ENCODE data around the gene MICAL2. TPM values are rescaled to one million over a fixed set of nuclear protein-coding genes. Genes with fewer than 3 reads are reported as not detected.

MICAL2 gene
- total RNA-seq, 1 experiment from 2014 or later, result 62.9 TPM

DNA sequence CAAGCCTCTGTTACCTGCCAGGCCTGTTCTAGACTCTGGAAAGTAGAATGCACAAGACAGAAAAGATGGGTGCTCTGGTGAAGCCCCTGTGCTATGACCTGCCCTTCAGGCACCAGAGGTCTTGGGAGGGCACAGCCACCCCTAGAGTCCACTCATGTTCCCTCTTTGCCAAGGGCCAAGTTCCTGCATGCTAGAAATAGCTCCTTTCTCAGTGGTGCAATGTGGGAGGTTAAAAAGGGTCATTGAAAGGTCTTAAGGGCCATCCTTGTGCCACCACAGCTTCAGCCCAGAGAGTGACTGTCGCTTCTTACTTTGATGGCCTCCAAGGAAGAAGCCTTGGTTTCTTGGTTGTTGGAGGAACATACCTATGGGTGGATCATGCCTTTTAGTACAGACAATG lies 182.4 kb downstream of the MICAL2 start:
- TF ChIP-seq EZH2phosphoT487 (IDR thresholded peaks at IDR 0.05; ENCODE audit: borderline replicate concordance, low read length), result no peak
- TF ChIP-seq, protein P1, sequence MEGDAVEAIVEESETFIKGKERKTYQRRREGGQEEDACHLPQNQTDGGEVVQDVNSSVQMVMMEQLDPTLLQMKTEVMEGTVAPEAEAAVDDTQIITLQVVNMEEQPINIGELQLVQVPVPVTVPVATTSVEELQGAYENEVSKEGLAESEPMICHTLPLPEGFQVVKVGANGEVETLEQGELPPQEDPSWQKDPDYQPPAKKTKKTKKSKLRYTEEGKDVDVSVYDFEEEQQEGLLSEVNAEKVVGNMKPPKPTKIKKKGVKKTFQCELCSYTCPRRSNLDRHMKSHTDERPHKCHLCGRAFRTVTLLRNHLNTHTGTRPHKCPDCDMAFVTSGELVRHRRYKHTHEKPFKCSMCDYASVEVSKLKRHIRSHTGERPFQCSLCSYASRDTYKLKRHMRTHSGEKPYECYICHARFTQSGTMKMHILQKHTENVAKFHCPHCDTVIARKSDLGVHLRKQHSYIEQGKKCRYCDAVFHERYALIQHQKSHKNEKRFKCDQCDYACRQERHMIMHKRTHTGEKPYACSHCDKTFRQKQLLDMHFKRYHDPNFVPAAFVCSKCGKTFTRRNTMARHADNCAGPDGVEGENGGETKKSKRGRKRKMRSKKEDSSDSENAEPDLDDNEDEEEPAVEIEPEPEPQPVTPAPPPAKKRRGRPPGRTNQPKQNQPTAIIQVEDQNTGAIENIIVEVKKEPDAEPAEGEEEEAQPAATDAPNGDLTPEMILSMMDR (conservative IDR thresholded peaks at IDR 0.05; ENCODE audit: low read depth, low read length), result no peak
- TF ChIP-seq EZH2 (IDR thresholded peaks at IDR 0.05; ENCODE audit: low read length, unreplicated experiment), result no peak
- Histone ChIP-seq H3F3A (ENCODE audit: low read length, unreplicated experiment) (peaks cover 3% of the 10 kb centered on the region), H3K9me3 (ENCODE audit: low read length) (no peaks in the 10 kb centered on the region), H3K27ac (ENCODE audit: low read length) (no peak overlapping the region), H3K9me2 (replicated peaks; ENCODE audit: low read length) (no peaks in the 10 kb centered on the region), H3K79me2 (ENCODE audit: low read length) (no peaks in the 10 kb centered on the region), H3K36me3 (ENCODE audit: low read depth, low read length) (no peaks in the 10 kb centered on the region), H3K4me3 (ENCODE audit: low read length) (no peak overlapping the region), H3K4me2 (ENCODE audit: low read length) (no peak overlapping the region), H4K20me1 (ENCODE audit: low read length) (no peaks in the 10 kb centered on the region), H3K4me1 (ENCODE audit: insufficient read depth, low read length) (peaks cover 12% of the 10 kb centered on the region), H3K27me3 (ENCODE audit: low read length) (no peaks in the 10 kb centered on the region), H3K9ac (ENCODE audit: low read length) (no peak overlapping the region), H2AFZ (ENCODE audit: low read length) (no peak overlapping the region)
- POLR2A ChIA-PET (ENCODE audit: unreplicated experiment), result no interaction called here
- intact Hi-C loops (cut with micrococcal nuclease), result no loop called here
- DNase-seq (no peak), ATAC-seq (no peak)
- no TSS peak for BruUV-seq (replicated peaks)
- CTCF ChIA-PET, result no interaction called here

GRCh38 chr11:12293486-12293885 lies 183.1 kb downstream of the MICAL2 start:
- H3K4me2 ChIP-seq (ENCODE audit: low read length), result no peak overlapping the region
- ChIA-PET POLR2A (ENCODE audit: unreplicated experiment) (no interaction called here), CTCF (no interaction called here)
- H3K36me3 ChIP-seq (ENCODE audit: low read depth, low read length), result no peaks in the 10 kb centered on the region
- no peak overlapping the region for H3K27ac ChIP-seq (ENCODE audit: low read length)
- peaks cover 5% of the 10 kb centered on the region for H3K4me1 ChIP-seq (ENCODE audit: insufficient read depth, low read length)
- H3K27me3 ChIP-seq (ENCODE audit: low read length), result no peaks in the 10 kb centered on the region
- no peak overlapping the region for H3K9ac ChIP-seq (ENCODE audit: low read length)
- intact Hi-C loops (cut with micrococcal nuclease), result no loop called here
- H3K9me3 ChIP-seq (ENCODE audit: low read length), result peaks cover 1% of the 10 kb centered on the region; the same call in 1 of the 2 replicates
- DNase-seq (no peak), ATAC-seq (no peak)
- no peak overlapping the region for H3K4me3 ChIP-seq (ENCODE audit: low read length)
- no TSS peak for BruUV-seq (replicated peaks)
- H4K20me1 ChIP-seq (ENCODE audit: low read length), result no peaks in the 10 kb centered on the region
- no peaks in the 10 kb centered on the region for H3K79me2 ChIP-seq (ENCODE audit: low read length)
- TF ChIP-seq, protein P1 (conservative IDR thresholded peaks at IDR 0.05; ENCODE audit: low read depth, low read length), result no peak
- TF ChIP-seq EZH2 (IDR thresholded peaks at IDR 0.05; ENCODE audit: low read length, unreplicated experiment) (no peak), EZH2phosphoT487 (IDR thresholded peaks at IDR 0.05; ENCODE audit: borderline replicate concordance, low read length) (no peak)
- no peaks in the 10 kb centered on the region for H3F3A ChIP-seq (ENCODE audit: low read length, unreplicated experiment)
- H3K9me2 ChIP-seq (replicated peaks; ENCODE audit: low read length), result no peaks in the 10 kb centered on the region
- H2AFZ ChIP-seq (ENCODE audit: low read length), result no peak overlapping the region

DNA sequence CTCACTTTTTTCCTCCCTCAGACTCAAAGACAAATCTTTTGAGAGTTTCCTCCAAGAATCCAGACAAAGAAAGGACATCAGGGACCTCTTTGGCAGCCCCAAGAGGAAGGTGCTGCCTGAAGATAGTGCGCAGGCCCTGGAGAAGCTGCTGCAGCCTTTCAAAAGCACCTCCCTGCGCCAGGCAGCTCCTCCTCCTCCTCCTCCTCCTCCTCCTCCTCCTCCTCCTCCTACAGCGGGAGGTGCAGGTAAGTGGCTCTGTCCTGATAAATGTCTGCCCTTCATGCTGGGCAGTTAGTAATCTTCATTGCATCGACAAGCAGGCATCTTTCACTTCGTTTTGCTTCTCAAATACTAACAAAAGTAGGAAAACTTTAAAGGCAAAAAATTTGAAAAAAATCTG lies 184.2 kb downstream of the MICAL2 start:
- POLR2A ChIA-PET (ENCODE audit: unreplicated experiment), result no interaction called here
- Histone ChIP-seq H3K9ac (ENCODE audit: low read length) (no peak overlapping the region), H3K27me3 (ENCODE audit: low read length) (no peaks in the 10 kb centered on the region), H3K4me1 (ENCODE audit: insufficient read depth, low read length) (no peaks in the 10 kb centered on the region), H3K9me2 (replicated peaks; ENCODE audit: low read length) (no peaks in the 10 kb centered on the region), H4K20me1 (ENCODE audit: low read length) (no peaks in the 10 kb centered on the region), H3F3A (ENCODE audit: low read length, unreplicated experiment) (no peaks in the 10 kb centered on the region), H2AFZ (ENCODE audit: low read length) (no peak overlapping the region), H3K4me3 (ENCODE audit: low read length) (no peak overlapping the region), H3K9me3 (ENCODE audit: low read length) (peaks cover 9% of the 10 kb centered on the region; the same call in 1 of the 2 replicates), H3K4me2 (ENCODE audit: low read length) (no peak overlapping the region), H3K27ac (ENCODE audit: low read length) (no peak overlapping the region), H3K79me2 (ENCODE audit: low read length) (no peaks in the 10 kb centered on the region), H3K36me3 (ENCODE audit: low read depth, low read length) (no peaks in the 10 kb centered on the region)
- ATAC-seq (no peak), DNase-seq (no peak)
- no TSS peak for BruUV-seq (replicated peaks)
- intact Hi-C loops (cut with micrococcal nuclease), result no loop called here
- TF ChIP-seq, protein P1 (conservative IDR thresholded peaks at IDR 0.05; ENCODE audit: low read depth, low read length), result no peak
- TF ChIP-seq EZH2 (IDR thresholded peaks at IDR 0.05; ENCODE audit: low read length, unreplicated experiment) (no peak), EZH2phosphoT487 (IDR thresholded peaks at IDR 0.05; ENCODE audit: borderline replicate concordance, low read length) (no peak)
- CTCF ChIA-PET, result no interaction called here

Data from PC-3 (cell line).